HL-60 (cell line): ENCODE measurements around the gene CD300LG.

Source experiments
- CTCF ChIP-seq: IDR thresholded peaks from one replicate; pipeline ENCODE4 v1.5.1; 2011; ENCODE audit warnings: low read length, control low read depth, inconsistent platforms; ENCODE audit not compliant: insufficient read depth
- GABPA ChIP-seq: IDR thresholded peaks from 2 replicates; pipeline ENCODE4 v1.6.1; 2012; ENCODE audit warnings: low read depth
- POLR2AphosphoS5 ChIP-seq: IDR thresholded peaks from 2 replicates; pipeline ENCODE4 v1.6.1; 2012; ENCODE audit warnings: low read depth

GRCh38 chr17:43839670-43840108 is 7.3 kb upstream of the CD300LG start:
- TF ChIP-seq CTCF (no peak), GABPA (no peak), POLR2AphosphoS5 (no peak)
